Activated CD4-positive, CD25-positive, alpha-beta regulatory T cell treated with anti-CD3 and anti-CD28 coated beads, Interleukin-2, amount 50 U/mL, for 24 hours (primary cell): Measurements from ENCODE around the gene PIP5K1B.

Source experiments
- ATAC-seq, 2 donors: fragments of 150-1000 bp; cut with Tn5 transposase; one replicate each; pipeline ENCODE4 v1.10.0; 2021; ENCODE audit warnings: mild to moderate bottlenecking in 1 of 2, moderate library complexity in 1 of 2

The PIP5K1B gene

GRCh38 chr9:68707801-68708488 is 2.9 kb downstream of the PIP5K1B start:
- ATAC-seq, result no peak

- ATAC-seq, result no peak
Measured at GRCh38 chr9:68708513-68708912, 3.5 kb downstream of the PIP5K1B start.

DNA sequence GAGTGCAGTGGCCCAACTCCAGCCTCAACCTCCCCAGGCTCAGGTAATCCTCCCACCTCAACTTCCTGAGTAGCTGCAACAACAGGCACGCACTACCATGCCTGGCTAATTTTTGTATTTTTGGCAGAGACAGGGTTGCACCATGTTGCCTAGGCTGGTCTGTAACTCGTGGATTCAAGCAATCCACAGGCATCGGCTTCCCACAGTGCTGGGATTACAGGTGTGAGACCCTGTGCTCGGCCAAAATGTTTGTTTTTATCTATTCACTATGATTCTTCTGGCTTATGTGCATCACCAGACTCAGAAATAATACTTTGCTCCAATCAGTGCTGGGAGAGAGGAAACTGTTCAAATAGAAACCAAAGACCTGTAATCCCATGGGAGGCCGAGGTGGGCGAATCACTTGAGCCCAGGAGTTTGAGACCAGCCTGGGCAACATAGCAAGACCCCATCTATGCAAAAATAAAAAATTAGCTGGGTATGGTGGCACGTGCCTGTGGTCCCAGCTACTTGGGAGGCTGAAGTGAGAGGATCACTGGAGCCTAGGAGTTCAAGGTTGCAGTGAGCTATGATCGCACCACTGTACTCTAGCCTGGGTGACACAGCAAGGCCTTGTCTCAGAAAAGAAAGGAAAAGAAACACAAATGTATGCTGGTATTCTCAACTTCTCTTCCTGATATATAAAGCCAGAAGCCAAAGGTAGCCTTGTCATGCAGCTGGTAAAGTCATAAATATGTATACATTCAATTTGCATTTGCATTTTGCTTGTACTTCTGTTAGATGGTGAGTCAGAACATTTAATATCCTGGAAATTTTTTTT is 4.5 kb downstream of the PIP5K1B start:
- ATAC-seq, result no peak

GRCh38 chr9:68710111-68710471 is 5.1 kb downstream of the PIP5K1B start:
- no peak for ATAC-seq

DNA sequence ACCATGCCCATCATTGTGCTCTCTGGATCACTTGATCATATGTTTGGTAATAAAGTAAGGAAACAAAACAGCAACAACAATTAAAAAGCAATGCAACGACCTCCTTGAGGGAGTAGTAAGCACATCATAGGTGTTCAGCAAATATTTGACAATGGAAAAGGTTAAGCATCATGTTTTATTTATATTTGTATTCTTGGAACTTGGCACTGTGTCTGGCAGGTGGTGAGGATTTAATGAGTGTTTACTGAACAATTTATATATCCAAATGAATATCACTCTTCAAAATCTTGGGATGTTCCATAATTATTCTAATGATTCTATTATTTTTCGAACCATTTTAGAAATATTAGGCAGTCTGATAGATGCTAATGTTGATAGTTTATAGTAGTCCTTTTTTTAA is 6.2 kb downstream of the PIP5K1B start:
- no peak for ATAC-seq

GRCh38 chr9:68711932-68712331 is 6.9 kb downstream of the PIP5K1B start:
- ATAC-seq, result no peak

DNA sequence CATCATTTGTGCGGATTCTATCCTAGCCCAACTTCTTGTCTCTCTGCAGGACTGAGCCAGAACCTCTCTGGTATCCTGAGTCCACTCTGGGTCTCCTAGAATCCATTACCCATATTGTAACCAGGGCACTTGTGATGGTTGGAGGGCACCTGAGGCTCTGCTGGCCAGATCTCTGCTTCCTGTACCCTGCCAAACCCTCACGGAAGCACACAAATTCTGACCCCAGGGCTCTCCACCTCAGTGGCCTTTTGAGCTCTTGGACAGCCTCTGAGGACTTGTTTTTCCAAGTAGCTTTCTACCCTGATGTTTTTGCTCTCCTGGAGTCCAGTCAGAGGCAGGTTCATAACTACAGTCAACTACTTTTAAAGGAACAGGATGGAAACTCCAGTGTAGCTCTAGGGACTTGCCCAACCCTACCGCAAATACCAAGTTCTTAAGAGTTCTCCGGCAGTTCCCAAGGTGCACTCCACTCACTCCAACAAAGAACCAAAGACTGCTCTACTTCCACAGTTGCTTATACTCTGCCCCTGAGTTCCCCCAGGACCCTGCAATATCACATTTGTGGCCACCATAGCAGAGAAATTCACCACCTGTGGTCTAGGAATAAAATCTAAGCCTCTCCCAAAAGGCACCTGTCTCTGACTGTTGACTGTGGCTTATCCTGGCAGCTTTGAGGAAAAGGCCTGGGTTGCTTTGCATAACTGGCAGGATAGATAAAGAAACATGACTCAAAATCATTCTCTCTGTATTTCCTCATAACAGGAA is 9.6 kb downstream of the PIP5K1B start:
- ATAC-seq, result no peak

DNA sequence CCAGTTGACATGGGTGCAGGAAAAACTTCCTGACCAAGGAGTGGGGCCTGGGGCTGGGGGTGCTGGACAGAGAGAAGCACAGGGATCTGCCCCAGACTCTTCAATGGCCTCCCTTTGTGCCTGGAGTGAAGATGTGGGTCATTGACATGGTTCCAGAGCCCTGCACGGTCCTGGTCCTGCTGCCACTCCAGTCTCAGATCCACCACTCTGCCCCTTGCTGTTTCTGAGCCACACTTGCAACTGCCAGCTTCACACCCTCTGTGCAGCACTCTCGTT is 10.1 kb downstream of the PIP5K1B start:
- ATAC-seq, result no peak

GRCh38 chr9:68717552-68718443 is 12.8 kb downstream of the PIP5K1B start:
- no peak for ATAC-seq

GRCh38 chr9:68719847-68720246 is 14.8 kb downstream of the PIP5K1B start:
- ATAC-seq, result no peak

DNA sequence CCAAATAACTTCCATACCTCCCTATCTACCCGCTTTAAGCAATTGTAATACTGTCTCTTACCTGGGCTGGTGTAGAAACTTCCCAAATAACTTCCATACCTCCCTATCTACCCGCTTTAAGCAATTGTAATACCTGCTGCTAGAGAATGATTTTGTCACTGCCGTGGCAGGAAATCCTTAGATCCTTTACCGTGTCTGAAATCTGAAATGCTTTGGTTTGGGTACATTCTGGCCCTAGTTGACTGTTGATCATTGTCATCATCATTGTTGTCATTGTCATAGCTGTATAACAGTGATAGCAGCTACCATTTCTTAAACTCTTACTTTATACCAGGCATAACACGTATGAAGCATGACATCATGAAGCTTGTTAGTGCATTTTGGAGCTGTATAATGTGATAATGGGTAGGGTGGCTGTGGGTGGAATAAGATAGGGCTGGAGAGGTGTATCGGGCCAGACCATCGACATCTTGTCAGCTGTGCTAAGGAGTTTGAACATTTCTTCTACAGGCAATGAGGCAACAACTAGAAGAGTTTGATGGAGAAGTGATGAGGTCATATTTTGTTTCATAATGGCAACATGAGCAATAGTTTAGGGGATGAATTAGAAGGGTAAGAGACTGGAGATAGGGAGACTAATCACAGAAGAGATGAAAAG is 15.7 kb downstream of the PIP5K1B start:
- no peak for ATAC-seq

DNA sequence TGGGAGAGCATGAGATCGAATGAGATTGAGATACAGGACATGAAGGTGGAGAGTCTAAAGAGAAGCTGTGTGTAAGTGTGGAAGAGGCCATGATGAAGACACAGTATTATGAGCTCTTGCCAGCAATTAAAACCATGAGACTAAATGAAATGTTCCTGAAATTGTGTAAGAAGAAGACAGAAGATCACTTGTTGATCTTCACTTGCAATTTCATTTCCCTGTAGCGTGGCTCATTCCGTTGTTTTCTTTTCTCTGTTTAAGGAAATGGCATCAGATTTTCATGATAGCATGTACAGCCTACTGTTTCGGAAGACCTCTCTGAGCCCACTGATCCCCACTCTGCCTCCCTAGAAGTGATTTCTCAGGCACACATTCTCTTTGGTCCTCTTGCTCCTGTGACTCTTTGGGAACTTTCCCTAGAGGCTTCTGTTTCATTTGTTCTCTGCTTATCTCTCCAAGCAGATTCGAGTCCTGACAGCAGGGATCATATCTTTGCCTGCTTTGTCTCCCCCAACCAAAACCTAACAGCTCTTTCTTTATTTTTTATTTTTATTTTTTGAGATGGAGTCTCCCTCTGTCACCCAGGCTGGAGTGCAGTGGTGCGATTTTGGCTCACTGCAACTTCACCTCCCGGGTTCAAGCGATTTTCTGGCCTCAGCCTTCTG is 16.8 kb downstream of the PIP5K1B start:
- ATAC-seq, result no peak

- ATAC-seq, result no peak
Measured at GRCh38 chr9:68725070-68725469, 20.0 kb downstream of the PIP5K1B start.

- no peak for ATAC-seq
Measured at GRCh38 chr9:68726489-68726888, 21.4 kb downstream of the PIP5K1B start.

DNA sequence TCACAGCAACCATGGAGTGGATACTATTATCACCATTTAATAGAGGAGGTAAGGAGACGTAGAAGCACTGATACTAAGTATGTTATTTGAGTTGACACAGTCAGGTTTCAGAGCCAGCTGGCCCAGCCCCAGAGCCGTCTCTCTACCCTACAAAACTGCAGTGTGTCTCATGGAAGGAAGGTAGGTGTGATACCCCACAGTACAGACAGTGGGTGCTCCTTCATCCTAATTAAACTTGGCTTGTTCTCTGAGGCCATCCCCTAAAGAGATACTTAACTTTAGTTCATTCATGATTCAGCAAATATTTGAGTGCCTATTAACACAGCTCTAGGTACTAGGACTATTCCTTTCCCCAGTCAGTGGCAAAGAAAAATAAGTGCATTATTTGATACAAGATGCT is 22.6 kb downstream of the PIP5K1B start:
- no peak for ATAC-seq

DNA sequence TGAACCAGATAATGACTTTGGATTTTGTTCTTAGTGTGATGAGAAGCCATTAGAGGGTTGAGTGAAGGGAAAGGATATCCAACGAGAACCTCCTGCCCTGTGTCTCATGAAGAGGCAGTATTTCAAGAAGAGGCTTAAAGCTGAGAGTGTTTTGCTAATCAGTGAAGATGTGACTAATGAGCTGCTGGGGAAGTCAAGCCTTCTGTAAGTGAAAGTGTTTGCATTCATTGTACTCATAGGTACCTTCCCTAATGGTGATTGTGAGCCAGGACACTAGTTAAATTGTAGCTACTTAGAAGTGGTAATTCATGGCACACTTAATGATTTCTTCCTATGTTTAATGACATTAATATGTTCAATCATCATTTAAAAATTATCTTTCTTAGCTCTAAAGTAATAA is 23.7 kb downstream of the PIP5K1B start:
- no peak for ATAC-seq

- no peak for ATAC-seq
Measured at GRCh38 chr9:68730570-68731235, 25.7 kb downstream of the PIP5K1B start.

GRCh38 chr9:68731857-68732256 is 26.8 kb downstream of the PIP5K1B start:
- ATAC-seq, result no peak

DNA sequence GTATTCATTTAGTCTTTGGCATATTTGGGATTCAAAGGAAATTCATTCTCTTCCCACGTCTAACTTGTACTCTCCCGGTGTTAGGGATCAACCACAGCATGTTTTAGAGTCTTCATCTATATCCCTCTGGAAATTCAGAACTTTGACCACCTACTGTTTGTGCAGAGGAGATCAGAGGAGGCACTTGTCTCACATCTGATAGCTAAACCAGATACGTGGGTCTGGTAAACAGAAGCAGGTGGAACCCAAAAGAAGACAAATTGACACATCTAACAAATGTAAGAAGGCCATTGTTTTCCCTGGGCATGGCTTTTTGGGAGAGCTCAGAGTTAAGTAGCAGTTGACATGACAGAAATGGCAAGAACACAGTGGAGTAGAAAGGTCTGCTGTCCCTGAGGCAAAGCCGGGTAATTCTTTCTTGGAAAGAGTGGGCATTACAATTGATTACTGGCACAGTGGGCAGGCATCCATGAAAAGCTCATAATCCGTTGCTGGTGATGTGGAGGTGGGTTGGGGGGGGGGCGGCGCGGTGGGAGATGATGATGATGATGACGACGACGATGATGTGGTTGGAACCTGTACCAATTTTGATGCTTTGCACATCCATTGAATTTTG is 27.5 kb downstream of the PIP5K1B start:
- ATAC-seq, result no peak

- ATAC-seq, result no peak
Measured at GRCh38 chr9:68733021-68733405, 28.0 kb downstream of the PIP5K1B start.

DNA sequence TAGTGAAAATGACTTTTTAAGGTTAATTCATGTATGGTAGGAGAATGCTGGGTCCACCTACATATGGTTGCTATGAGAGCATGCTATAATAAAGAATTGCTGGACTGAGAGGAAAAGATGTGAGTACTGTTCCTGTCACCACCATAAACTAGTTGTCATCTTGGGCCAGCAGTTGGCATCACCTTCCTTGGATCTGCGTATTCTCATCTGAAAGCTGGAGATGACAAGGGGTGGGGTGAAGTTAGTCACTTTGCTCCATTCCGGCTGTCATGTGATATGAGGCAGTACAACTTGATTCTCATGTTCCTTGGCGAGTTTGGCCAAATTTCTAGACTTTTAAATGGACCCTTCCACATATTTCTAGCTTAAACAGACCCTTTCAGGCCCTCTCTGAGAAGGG is 33.3 kb downstream of the PIP5K1B start:
- ATAC-seq, result no peak
